OCI-LY1 (cell line): ENCODE results near the gene ARPC5L.
"Not testable (repeated sequence)": the region's sequence is repeated elsewhere in the genome, so short reads cannot be mapped to it uniquely, and the experiment has no call there.

ENCODE experiments used
- H2AFZ ChIP-seq: fragments of 200-600 bp; sonication (generic), shearing (Covaris generic); 2 replicates; pipeline ENCODE4 v1.6.0; 2014; ENCODE audit warnings: antibody characterized with exemption, mild to moderate bottlenecking, low read length
- H3F3A ChIP-seq: fragments of 200-600 bp; sonication (generic), shearing (Covaris generic); 2 replicates; pipeline ENCODE4 v1.6.0; 2014; ENCODE audit warnings: mild to moderate bottlenecking, antibody characterized with exemption, low read length, moderate library complexity; ENCODE audit not compliant: insufficient read depth
- H3K27ac ChIP-seq: fragments of 200-600 bp; sonication (generic); 2 replicates; pipeline ENCODE4 v1.5.1; 2014; ENCODE audit warnings: low read length, mixed run types, mild to moderate bottlenecking, low read depth; ENCODE audit not compliant: poor library complexity, severe bottlenecking
- H3K27me3 ChIP-seq: fragments of 200-600 bp; sonication (generic); 2 replicates; pipeline ENCODE4 v1.6.0; 2014; ENCODE audit warnings: antibody characterized with exemption, mild to moderate bottlenecking, low read length, moderate library complexity; ENCODE audit not compliant: insufficient read depth
- H3K36me3 ChIP-seq: fragments of 200-600 bp; sonication (generic); 2 replicates; pipeline ENCODE4 v1.6.1; 2014; ENCODE audit warnings: mild to moderate bottlenecking, antibody characterized with exemption, low read length, moderate library complexity, mixed read lengths; ENCODE audit not compliant: insufficient read depth
- H3K4me1 ChIP-seq: fragments of 200-600 bp; sonication (generic); 2 replicates; pipeline ENCODE4 v1.5.1; 2014; ENCODE audit warnings: mild to moderate bottlenecking, low read length, moderate library complexity; ENCODE audit not compliant: insufficient read depth, severe bottlenecking
- H3K4me2 ChIP-seq: fragments of 200-600 bp; sonication (generic), shearing (Covaris generic); 2 replicates; pipeline ENCODE4 v1.6.1; 2014; ENCODE audit warnings: low read length
- H3K4me3 ChIP-seq: fragments of 200-600 bp; sonication (generic); 2 replicates; pipeline ENCODE4 v1.5.1; 2014; ENCODE audit warnings: low read length, low read depth, mild to moderate bottlenecking, mixed read lengths; ENCODE audit not compliant: poor library complexity, severe bottlenecking
- H3K79me2 ChIP-seq: fragments of 200-600 bp; shearing (Covaris generic); 2 replicates; pipeline ENCODE4 v1.6.1; 2016; ENCODE audit warnings: mixed run types, low read length, mixed read lengths; ENCODE audit not compliant: insufficient read depth
- H3K9ac ChIP-seq: fragments of 200-600 bp; sonication (generic), shearing (Covaris generic); 2 replicates; pipeline ENCODE4 v1.6.1; 2014; ENCODE audit warnings: mild to moderate bottlenecking, low read length, mixed read lengths
- H3K9me2 ChIP-seq: fragments of 200-600 bp; sonication (generic), shearing (Covaris generic); 2 replicates; pipeline ENCODE4 v1.6.1; 2014; ENCODE audit warnings: low read depth, mild to moderate bottlenecking, low read length, mixed read lengths
- H3K9me3 ChIP-seq: fragments of 200-600 bp; shearing (Covaris generic); 2 replicates; pipeline ENCODE4 v1.6.1; 2014; ENCODE audit warnings: low read length, mixed read lengths
- H4K20me1 ChIP-seq: fragments of 200-600 bp; sonication (generic), shearing (Covaris generic); 2 replicates; pipeline ENCODE4 v1.6.0; 2016; ENCODE audit warnings: mild to moderate bottlenecking, low read length; ENCODE audit not compliant: insufficient read depth
- CTCF ChIP-seq: fragments of 200-600 bp; sonication (generic), shearing (Covaris generic); IDR thresholded peaks from 2 replicates; pipeline ENCODE4 v1.5.1; 2017; ENCODE audit warnings: mild to moderate bottlenecking, antibody characterized with exemption, low read length, moderate library complexity, mixed read lengths
- EZH2 ChIP-seq: fragments of 200-600 bp; sonication (generic), shearing (Covaris generic); IDR thresholded peaks from 2 replicates; pipeline ENCODE4 v1.8.0; 2017; ENCODE audit warnings: borderline replicate concordance, mixed run types, mild to moderate bottlenecking, antibody characterized with exemption, low read length, moderate library complexity, mixed read lengths

The ARPC5L gene

GRCh38 chr9:124843456-124844034 lies 18.4 kb upstream of the ARPC5L start:
- Histone ChIP-seq H3K9me3 (no peaks in the 10 kb centered on the region), H3K9ac (no peak overlapping the region), H2AFZ (no peak overlapping the region), H4K20me1 (no peaks in the 10 kb centered on the region), H3F3A (no peaks in the 10 kb centered on the region), H3K27me3 (no peaks in the 10 kb centered on the region), H3K4me2 (no peak overlapping the region), H3K27ac (no peak overlapping the region), H3K36me3 (no peaks in the 10 kb centered on the region), H3K9me2 (no peaks in the 10 kb centered on the region), H3K4me3 (no peak overlapping the region), H3K4me1 (peaks cover 28% of the 10 kb centered on the region), H3K79me2 (no peaks in the 10 kb centered on the region)
- no peak for TF ChIP-seq EZH2
- no peak for TF ChIP-seq CTCF

- no peak overlapping the region for H3K4me2 ChIP-seq
- H3K27me3 ChIP-seq, result no peaks in the 10 kb centered on the region
- H4K20me1 ChIP-seq, result no peaks in the 10 kb centered on the region
- no peaks in the 10 kb centered on the region for H3K9me2 ChIP-seq
- TF ChIP-seq CTCF (no peak), EZH2 (no peak)
- H3K27ac ChIP-seq, result no peak overlapping the region
- no peaks in the 10 kb centered on the region for H3K79me2 ChIP-seq
- H3K4me3 ChIP-seq, result no peak overlapping the region
- H3K9ac ChIP-seq, result no peak overlapping the region
- peaks cover 28% of the 10 kb centered on the region for H3K4me1 ChIP-seq
- H3K36me3 ChIP-seq, result no peaks in the 10 kb centered on the region
- H3F3A ChIP-seq, result no peaks in the 10 kb centered on the region
- H3K9me3 ChIP-seq, result no peaks in the 10 kb centered on the region
- H2AFZ ChIP-seq, result no peak overlapping the region
These were observed 17.6 kb upstream of the ARPC5L start for GRCh38 chr9:124844291-124844690.

- H3K9me3 ChIP-seq, H3K4me2 ChIP-seq, H3K27me3 ChIP-seq, H3K79me2 ChIP-seq, H2AFZ ChIP-seq, H3K9ac ChIP-seq, H3K9me2 ChIP-seq, H3K36me3 ChIP-seq, H3F3A ChIP-seq, H3K4me3 ChIP-seq, H4K20me1 ChIP-seq, H3K27ac ChIP-seq: not testable (repeated sequence)
- peaks cover 21% of the 10 kb centered on the region for H3K4me1 ChIP-seq
These were observed 15.5 kb upstream of the ARPC5L start for GRCh38 chr9:124846467-124846866.

GRCh38 chr9:124846969-124847368 lies 15.0 kb upstream of the ARPC5L start:
- TF ChIP-seq EZH2, result no peak
- TF ChIP-seq CTCF, result no peak

More at GRCh38 chr9:124846969-124847368, 15.0 kb upstream of the ARPC5L start:
- Histone ChIP-seq H3K4me3 (no peak overlapping the region), H3K4me2 (no peak overlapping the region), H3K4me1 (peaks cover 21% of the 10 kb centered on the region), H3K27ac (no peak overlapping the region), H3K36me3 (no peaks in the 10 kb centered on the region), H4K20me1 (no peaks in the 10 kb centered on the region), H3K9ac (no peak overlapping the region), H3K9me3 (no peaks in the 10 kb centered on the region), H3F3A (no peaks in the 10 kb centered on the region), H3K27me3 (no peaks in the 10 kb centered on the region; the same call in 1 of the 2 replicates), H3K9me2 (no peaks in the 10 kb centered on the region), H2AFZ (no peak overlapping the region), H3K79me2 (no peaks in the 10 kb centered on the region)
